Measurements from ENCODE around the gene WDR7.

WDR7 gene

DNA sequence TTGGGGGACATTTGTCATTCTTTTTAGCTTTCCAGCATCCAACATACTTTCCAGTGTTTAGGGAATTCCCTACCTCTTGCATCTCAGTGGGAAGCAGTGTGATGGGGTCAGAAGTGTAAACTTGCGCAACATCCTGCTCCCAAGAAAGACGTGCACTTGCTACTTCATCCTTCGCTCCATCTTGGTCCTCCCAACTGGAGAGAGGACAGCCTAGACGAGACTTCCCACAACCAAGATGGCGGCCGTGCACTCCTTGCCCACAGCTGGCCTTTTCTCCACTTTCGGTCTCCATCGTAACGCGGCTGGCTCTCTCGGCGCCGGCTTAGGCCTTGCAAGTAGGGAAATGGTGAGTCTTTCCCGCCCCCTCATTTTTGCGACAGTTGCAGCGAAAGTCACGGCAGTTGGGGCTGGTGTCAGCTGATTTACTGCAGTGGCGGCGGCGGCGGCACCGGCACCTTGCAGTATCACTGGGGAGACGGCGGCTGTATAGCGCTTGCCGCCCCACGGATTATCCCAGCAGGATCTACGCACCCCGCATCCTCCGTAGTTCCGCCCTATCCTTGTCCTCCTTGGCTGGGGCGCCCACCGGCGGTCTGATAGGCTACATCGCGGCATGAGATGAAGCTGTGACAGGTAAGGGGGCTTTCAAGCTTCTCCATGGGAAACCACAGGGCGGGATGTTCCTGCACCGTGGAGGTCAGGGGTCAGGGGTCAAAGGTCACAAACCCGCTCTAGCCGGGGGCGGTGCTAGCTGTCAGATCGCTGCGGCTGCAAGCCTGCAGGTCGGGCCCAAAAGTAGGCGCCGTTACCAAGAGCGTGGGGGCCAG lies at the start of gene WDR7:
WDR7 (plus strand) TSS at position 416 of the 827 bp plus-strand sequence. CDS start 21,157 bp downstream, outside the sequence.
- in situ Hi-C loops (cut with MboI; ENCODE audit: low sequenced_read_pairs) = no loop called here

DNA sequence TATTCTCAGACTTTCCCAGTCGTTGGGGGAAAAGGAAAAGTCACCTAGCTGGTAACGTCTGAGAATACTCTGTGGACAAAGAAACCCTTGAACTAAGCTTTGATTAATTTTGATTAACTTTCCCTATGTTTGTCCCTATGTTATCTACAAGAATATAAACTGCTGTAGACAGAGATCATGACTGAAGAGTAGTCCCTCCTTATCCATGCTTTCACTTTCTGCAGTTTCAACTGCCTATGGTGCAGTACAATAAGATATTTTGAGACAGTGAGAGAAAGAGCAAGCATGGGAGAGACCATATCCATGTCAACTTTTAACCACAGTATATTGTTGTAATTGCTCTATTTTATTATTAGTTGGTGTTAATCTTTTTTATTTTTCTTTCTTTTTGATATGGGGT lies 44.5 kb upstream of the WDR7 start:
- in situ Hi-C loops (cut with MboI; ENCODE audit: low sequenced_read_pairs) = no loop called here

DNA sequence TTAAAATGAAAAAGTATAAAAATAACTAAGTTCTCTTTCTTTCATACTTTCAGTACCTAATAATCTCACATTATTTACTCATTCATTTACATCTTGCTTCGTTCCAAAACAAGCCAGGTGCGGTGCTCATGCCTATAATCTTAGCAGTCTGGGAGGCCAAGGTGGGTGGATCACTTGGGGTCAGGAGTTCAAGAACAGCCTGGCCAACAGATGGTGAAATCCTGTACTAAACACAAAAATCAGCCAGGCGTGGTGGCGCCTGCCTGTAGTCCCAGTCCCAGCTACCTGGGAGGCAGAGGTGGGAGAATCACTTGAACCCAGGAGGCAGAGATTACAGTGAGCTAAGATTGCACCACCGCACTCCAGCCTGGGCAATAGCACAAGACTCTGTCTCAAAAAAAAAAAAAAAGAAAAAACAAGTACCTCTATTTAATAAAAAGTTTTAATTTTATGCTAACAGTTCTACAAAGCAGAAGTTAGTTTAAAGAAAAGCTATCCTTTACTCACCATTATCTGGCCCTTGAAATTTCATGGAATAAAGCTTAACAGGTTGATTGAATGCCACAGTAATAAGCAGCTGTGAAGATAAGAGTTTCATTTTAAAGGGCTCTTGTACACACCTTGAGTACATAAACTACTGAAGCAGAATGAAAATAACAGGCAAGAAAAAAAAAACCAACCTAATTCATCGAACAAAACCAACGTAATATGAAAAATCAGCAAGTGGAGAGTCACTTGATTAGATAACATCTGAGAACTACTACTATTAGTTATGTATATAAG lies 35.2 kb upstream of the WDR7 start:
- in situ Hi-C loops (cut with MboI; ENCODE audit: low sequenced_read_pairs) = no loop called here

DNA sequence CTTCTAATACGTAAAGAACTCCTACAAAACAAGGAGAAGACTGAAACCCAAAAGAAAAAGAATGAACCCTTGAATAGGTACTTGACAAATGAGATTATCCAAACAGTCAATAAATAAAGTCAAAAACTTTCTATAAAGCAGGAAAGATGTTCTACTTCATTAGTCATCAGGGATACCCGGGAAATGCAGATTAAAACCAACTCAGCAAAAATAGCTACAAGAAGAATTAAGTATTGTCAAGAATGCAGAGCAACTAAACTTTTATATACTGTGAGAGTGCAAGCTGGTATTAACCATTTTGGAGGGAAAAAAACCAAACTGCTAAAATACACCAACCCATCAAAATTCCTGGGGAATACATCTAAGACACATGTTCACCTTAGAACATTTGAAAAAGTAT lies 23.2 kb upstream of the WDR7 start:
- in situ Hi-C loops (cut with MboI; ENCODE audit: low sequenced_read_pairs) = no loop called here

DNA sequence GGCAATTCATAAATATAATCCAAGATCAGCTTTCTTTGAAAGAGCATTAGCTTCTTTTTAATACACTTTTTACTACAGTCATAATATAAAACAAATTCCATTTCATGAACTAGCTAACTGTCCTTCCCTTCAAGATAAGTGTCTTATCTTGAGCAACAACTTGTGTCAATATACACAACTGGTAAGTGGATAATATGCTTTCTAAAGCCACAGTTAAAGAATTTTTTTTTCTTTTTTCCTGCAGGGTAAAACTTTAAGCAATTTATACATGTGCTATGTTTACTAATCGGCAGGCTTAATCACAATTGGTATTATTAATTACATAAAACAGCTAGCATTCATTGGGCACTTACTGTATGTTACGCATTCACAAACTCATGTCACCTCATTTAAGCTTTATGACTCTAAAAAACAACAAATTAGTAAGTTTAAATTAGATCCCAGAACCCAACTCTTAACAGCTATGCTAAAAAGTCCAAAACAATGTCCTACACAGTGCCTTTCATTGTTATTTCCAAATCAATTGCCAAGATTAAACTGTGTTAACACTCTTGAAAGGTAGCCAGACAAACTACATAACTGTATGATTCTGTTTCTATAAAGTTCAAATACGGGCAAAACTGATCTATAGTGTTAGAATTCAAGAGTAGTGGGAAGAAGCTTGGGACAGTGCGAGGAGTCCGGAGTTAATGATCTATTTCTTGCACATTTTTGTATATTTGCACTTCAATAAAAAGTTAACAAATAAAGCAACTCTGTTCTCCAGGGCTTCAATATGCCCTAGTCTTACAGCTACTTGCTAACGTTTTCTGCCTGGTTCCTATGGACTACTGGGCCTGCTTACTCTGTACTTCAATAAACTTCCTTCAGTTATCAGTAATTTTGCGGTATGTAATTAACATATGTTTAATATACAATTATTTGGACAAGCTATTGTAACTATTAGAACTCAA lies 18.8 kb upstream of the WDR7 start:
- in situ Hi-C loops (cut with MboI; ENCODE audit: low sequenced_read_pairs) = no loop called here

DNA sequence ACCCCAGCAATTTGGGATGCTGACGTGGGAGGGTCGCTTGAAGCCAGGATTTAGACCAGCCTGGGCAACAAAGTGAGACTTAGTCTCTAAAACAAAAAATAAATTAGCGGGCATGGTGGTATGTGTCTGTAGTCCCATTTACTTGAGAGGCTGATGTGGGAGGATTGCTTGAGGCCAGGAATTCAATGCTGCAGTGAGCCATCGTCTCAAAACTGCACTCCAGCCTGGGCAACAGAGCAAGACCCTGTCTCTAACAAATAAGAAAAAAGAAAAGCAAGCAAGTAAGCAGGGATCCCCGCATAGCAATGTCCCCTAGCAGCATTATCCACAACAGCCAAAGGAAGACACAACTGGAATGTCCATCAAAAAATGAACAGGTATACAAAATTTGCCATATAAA lies 16.2 kb upstream of the WDR7 start:
- in situ Hi-C loops (cut with MboI; ENCODE audit: low sequenced_read_pairs) = no loop called here

DNA sequence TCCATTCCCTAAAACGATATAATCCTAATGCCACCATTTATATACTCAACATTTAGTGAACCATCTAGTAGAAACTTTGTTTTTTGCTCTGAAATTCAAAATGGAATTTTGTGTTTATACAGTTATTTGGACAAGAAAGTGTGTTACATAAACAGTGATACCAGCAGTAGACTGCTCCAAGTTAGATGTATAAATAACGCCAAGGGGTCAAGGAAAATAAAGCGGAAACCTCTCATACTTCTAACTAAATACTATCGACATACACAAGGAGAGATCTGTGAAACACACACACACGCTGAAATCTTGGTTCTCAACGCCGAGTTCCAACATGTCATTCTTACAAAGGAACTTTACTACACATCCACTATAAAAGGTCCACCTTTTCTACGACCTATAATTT lies 14.0 kb upstream of the WDR7 start:
- in situ Hi-C loops (cut with MboI; ENCODE audit: low sequenced_read_pairs) = no loop called here

DNA sequence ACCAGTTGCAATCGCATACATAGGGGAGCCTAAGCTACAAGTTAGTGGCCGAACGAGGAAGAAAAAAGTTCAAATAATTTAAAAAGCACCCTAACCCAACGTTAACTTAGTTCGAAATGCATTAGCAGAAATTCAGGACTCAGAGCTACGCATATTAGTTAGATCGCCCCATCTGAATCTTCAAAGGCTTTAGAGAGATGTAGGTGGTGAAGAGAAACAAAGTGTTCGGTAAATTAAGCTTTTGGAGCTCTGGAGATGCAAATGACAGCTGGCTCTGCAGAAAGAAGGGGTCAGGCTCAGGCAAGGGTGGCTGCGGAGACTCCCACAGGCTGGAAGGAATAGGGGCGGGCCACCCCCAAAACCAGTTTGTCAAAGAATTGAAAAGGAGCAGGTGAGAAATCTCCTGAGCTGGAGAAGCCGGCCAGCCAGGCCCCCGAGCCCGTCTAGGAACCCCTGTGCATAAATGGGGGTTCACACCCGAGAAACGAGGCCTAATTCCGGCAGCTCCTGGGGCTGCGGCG lies 13.4 kb upstream of the WDR7 start:
- in situ Hi-C loops (cut with MboI; ENCODE audit: low sequenced_read_pairs) = no loop called here

DNA sequence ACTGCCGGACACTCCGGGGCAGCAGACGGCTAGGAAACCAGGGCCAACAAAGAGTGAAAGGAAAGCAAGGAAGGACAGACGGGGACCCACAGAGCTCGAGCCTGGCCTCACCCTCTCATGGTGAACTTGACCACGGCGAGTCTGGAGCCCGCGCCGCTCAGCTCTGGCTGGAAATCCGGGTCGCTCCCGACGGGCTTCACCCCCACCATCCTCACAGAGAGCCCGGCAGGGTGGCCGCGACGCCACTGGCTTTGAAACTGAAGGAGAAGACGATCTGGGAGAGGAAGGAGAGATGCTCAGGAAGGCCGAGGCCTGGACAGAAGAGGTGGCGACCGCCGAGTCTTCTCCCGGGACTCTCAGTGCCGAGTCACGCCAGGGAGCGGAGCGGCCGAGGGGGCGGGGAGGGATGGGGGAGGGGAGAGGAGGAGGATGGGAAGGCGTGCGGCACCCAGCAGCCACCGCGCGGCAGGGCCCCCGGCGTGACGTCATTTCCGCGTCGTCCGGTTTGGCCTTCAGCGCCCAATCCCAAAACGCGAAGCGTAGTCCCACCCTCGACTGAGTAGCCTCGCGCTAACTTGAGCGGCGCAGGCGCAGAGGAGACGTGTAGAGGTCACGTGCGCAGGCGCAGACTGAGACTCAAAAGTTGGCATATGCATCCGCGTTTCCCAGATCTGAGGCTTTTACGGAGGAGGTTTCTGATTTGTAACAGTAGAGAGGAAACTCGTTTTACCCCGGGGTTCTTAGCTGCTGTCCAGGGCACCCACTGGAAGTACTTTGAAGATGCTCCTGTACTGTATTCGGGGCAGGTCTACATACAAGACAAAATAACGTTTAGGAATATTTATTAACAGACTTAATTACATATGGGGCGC lies 12.7 kb upstream of the WDR7 start, which contains the start of gene TXNL1:
TXNL1 (minus strand) TSS at position 361 of the 872 bp plus-strand sequence; CDS start at position 209, 152 bp downstream.
- in situ Hi-C loops (cut with MboI; ENCODE audit: low sequenced_read_pairs) = no loop called here

DNA sequence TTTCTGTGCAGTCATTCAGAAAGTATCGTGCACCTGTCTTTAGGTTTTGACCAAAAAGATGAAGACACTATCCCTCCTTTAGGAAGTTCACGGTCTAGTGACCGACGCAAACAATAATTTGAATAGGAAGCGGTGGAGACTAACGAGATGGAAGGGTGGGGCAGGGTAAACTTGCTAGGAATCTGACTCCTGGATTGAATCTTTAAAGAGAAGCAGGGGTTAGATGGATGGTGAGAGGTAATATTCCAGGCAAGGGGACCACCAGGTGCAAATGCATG lies 12.1 kb upstream of the WDR7 start:
- in situ Hi-C loops (cut with MboI; ENCODE audit: low sequenced_read_pairs) = no loop called here

DNA sequence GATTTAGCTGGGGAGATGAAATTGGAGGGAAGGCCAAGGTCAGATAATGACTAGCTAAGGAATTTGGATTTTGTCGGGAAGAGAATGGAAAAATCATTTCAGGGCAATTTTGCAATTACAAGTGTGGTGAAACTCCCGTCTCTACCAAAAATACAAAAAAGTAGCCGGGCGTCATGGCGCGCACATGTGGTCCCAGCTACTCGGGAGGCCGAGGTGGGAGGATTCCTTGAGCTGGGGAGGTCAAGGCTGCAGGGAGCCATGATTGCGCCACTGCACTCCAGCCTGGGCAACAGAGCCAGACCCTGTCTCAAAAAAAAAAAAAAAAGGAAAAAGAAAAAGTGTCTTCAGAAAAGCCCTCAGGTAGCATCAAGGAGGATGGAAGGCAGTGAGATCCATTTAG lies 11.6 kb upstream of the WDR7 start:
- in situ Hi-C loops (cut with MboI; ENCODE audit: low sequenced_read_pairs) = no loop called here

DNA sequence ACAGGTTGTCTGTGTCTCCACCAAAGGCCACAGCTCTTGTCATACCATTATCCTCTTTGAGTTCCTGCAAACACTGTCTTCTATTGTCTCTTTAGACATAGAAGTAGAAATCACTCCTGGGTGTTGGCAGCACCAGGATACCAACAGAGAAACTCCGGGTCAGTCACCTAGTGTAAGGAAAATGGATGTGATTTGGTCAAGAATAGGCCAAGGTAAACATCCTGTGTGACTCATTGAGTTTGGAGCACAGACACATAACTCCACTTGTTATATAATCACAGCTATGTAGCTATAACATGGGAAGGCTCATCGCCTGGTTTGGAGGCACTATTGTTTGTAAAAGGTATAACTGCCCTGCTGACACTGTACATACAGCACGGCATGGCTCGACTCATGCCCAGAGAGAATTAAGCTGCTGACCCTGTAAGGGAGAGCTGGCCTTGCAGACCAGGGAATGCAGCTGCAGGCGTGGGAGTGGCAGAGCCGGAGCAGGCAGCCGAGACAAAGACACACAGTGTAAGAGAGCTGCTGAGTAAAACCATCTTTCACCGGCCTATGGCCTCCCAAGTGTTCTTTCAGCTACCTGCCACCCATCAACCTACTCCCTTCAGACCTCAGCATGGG lies 9.3 kb upstream of the WDR7 start:
- in situ Hi-C loops (cut with MboI; ENCODE audit: low sequenced_read_pairs) = no loop called here

DNA sequence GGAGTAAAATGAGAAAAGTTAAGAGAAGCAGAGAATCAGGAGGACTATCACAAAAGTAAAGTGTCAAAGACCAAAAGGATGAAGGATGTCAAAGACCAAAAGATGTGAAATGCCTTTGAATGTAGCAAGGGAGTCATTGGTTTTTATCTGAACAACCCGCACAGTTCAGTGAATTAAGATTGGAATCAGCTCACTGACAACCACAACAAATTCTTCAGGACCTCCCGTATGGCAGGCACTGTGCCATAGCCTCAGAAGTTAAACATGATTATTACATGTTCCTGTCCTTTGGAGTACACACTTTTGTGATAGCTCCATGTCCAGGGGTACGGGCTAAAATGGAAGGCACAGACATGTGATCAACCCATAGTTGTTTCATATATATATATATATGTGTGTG lies 7.8 kb upstream of the WDR7 start:
- in situ Hi-C loops (cut with MboI; ENCODE audit: low sequenced_read_pairs) = no loop called here

DNA sequence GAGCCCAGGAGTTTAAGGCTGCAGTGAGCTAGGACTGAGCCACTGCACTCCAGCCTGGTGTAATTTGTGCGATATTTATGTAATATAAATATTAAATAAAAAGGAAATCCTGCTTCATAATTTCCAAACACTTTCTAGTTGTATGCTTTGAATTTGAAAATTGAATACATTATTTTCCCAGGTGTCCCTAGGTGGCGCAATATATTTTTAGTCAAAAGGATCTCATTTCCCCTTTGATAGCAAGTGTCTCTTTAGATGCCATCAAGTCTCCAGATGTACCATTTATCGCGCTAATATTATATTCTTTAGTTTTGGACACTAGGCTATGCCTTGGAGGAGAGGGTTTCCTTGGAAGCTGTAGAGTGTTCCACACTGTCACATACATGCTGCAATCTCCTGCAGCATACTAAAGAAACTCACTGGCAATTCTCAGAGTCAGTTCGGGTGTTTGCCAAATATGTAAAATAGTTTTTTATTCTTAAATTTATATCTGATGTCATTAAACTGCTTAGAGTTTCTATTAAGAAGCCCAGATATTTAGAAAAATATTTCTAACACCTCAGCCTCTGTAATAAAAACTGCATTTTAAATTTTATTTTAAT lies 5.6 kb upstream of the WDR7 start:
- in situ Hi-C loops (cut with MboI; ENCODE audit: low sequenced_read_pairs) = no loop called here

DNA sequence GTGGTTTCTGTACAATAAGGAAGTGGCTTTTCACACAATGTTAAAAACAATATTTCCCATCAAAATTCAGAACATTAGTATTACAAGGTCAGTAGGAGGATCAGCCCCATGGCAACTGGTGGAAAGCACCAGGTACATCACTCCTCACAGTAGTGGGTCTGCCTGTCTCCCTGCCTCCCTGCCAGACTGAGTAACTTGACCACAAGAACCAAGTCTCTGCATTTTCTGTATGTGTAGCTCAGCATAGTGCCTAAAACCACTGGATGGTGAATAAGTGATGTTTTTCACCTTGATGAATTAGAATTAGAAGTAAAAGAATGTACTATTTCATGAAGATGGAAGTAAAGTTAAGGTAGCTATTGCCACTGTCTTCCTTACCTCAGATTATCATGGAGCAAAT lies 4.1 kb upstream of the WDR7 start:
- in situ Hi-C loops (cut with MboI; ENCODE audit: low sequenced_read_pairs) = no loop called here

DNA sequence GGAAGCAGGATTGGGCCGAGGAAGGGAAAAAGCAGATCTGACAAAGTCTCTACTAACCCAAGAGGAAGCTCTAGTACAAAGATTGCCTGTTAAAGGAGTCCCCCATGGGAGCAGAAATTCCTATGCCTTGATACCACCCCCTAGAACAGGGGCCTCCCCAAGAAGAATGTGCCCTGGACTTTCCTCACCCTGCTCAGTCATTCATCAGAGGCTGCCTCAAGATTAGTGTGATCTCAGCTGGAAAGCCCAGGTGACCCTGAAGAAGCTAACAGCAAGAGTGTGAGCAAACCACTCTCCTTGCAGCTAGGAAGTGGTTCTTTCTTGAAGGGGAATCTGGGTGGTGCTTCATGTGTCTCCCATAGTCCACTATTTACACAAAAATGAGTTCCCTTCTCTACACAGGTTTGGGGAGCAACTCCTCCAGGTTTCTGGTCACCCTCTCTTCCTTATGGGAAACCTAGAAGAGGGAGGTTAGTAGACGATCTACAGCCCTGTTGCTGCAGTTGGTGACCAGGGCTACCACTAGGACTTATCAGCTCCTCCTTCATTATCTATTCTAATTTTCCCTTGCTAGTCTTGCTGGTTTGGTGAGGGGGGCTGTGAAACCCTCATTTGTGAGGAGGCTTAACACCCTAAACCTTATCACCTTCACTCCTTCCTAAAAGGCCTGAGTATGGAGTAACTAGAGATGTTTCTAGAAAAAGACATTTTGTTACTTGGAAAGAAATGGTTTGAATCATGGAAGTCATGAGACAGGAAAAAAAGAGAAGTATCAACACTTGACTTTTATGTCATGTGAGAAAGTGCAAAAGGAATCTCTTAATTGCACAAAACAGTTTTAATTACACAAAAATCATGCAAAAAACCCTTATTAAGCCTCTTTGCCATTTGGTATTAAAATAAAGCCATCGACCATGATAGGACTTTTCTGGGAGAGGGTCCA lies 2.9 kb upstream of the WDR7 start:
- in situ Hi-C loops (cut with MboI; ENCODE audit: low sequenced_read_pairs) = no loop called here

DNA sequence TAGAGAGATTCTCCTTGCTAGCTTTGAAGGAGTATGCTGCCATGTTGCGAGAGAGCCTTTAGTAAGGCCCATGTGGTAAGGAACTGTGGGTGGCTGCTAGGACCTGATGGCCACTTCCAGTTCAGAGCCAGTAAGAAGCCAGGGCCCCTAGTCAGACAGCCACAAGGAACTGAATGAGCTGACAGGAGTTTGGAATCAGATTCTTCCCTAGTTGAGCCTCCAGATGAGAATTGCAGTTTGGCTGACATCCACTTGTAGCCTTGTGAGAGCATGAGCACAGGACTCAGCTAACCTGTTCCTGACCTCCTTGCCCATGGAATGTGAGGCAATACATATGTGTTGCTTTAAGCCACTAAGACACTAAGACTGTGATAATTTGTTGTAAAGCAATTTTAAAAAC lies 1.2 kb upstream of the WDR7 start:
- in situ Hi-C loops (cut with MboI; ENCODE audit: low sequenced_read_pairs) = no loop called here

DNA sequence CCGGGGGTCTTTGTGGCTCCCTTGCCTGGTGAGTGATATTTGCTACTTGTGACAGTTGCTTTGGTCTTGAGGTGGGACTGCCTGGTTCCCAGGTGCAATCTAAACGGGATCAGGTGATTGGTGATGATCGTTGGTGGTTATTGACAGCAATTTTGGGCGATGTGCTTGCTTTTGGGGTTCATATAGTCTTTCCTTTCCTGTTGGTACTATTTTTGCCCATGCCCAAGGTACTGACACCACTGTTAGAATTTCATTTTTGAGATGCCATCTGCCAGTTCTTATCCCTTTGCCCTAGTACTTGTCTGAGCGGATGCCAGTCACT lies 573 bp downstream of the WDR7 start:
- in situ Hi-C loops (cut with MboI; ENCODE audit: low sequenced_read_pairs) = no loop called here
